ENCODE results near the gene RPTOR.

DNA sequence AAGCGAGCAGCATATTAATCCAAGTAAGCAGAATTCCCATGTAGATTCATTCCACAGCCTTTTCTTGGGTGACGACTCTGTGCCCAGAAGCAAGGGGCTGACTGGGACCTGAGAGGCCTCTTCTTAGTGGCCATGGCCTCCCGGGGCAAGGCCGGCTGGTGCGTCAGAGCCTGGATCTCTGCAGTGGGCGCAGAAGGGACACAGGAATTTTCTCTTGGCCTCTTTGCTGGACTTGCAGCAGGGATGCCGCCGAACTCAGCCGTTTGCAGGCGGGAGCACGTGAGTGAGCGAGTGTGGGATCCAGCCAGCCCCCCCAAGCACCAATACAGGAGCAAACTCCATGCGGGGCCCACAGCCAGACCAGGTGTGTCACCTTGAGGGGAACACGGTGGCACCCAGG lies 151.8 kb downstream of the RPTOR start:
- TF ChIP-seq NRF1 (conservative IDR thresholded peaks at IDR 0.05; ENCODE audit: low read depth, low read length) (no peak), SP1 (IDR thresholded peaks at IDR 0.05; ENCODE audit: low read depth, low read length) (no peak), RBBP5 (conservative IDR thresholded peaks at IDR 0.05) (no peak), BCL11A (IDR thresholded peaks at IDR 0.05; ENCODE audit: low read depth, low read length) (no peak), TCF12 (IDR thresholded peaks at IDR 0.05; ENCODE audit: low read depth, low read length) (no peak)
- TF ChIP-seq, protein P1, sequence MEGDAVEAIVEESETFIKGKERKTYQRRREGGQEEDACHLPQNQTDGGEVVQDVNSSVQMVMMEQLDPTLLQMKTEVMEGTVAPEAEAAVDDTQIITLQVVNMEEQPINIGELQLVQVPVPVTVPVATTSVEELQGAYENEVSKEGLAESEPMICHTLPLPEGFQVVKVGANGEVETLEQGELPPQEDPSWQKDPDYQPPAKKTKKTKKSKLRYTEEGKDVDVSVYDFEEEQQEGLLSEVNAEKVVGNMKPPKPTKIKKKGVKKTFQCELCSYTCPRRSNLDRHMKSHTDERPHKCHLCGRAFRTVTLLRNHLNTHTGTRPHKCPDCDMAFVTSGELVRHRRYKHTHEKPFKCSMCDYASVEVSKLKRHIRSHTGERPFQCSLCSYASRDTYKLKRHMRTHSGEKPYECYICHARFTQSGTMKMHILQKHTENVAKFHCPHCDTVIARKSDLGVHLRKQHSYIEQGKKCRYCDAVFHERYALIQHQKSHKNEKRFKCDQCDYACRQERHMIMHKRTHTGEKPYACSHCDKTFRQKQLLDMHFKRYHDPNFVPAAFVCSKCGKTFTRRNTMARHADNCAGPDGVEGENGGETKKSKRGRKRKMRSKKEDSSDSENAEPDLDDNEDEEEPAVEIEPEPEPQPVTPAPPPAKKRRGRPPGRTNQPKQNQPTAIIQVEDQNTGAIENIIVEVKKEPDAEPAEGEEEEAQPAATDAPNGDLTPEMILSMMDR (IDR thresholded peaks at IDR 0.05 in 2 of 3, conservative IDR thresholded peaks at IDR 0.05 in 1 of 3; ENCODE audit: control insufficient read depth in 2 of 3, extremely low read depth in 1 of 3, insufficient read depth in 1 of 3, low read depth in 3 of 3, low read length in 3 of 3): no peak
- TF ChIP-seq, protein P2, sequence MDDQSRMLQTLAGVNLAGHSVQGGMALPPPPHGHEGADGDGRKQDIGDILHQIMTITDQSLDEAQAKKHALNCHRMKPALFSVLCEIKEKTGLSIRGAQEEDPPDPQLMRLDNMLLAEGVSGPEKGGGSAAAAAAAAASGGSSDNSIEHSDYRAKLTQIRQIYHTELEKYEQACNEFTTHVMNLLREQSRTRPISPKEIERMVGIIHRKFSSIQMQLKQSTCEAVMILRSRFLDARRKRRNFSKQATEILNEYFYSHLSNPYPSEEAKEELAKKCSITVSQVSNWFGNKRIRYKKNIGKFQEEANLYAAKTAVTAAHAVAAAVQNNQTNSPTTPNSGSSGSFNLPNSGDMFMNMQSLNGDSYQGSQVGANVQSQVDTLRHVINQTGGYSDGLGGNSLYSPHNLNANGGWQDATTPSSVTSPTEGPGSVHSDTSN (IDR thresholded peaks at IDR 0.05; ENCODE audit: insufficient replicate concordance, low read depth, low read length): no peak
- TF ChIP-seq, protein P3, sequence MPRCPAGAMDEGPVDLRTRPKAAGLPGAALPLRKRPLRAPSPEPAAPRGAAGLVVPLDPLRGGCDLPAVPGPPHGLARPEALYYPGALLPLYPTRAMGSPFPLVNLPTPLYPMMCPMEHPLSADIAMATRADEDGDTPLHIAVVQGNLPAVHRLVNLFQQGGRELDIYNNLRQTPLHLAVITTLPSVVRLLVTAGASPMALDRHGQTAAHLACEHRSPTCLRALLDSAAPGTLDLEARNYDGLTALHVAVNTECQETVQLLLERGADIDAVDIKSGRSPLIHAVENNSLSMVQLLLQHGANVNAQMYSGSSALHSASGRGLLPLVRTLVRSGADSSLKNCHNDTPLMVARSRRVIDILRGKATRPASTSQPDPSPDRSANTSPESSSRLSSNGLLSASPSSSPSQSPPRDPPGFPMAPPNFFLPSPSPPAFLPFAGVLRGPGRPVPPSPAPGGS (IDR thresholded peaks at IDR 0.05; ENCODE audit: borderline replicate concordance, insufficient read depth, low read depth, low read length, poor library complexity, severe bottlenecking): no peak
